GM10266 (cell line): ENCODE results near the gene PSMB3.

ENCODE experiments used
- DNase-seq: peaks from one replicate; pipeline ENCODE4 v3.0.0; 2012; ENCODE audit errors: extremely low spot score
- TF ChIP-seq, protein P1 (sequence below): IDR thresholded peaks from 2 replicates; pipeline ENCODE4 v1.5.1; 2012; ENCODE audit warnings: mild to moderate bottlenecking, low read depth; ENCODE audit not compliant: control insufficient read depth, insufficient read depth; ENCODE audit errors: missing control alignments

The PSMB3 gene

DNA sequence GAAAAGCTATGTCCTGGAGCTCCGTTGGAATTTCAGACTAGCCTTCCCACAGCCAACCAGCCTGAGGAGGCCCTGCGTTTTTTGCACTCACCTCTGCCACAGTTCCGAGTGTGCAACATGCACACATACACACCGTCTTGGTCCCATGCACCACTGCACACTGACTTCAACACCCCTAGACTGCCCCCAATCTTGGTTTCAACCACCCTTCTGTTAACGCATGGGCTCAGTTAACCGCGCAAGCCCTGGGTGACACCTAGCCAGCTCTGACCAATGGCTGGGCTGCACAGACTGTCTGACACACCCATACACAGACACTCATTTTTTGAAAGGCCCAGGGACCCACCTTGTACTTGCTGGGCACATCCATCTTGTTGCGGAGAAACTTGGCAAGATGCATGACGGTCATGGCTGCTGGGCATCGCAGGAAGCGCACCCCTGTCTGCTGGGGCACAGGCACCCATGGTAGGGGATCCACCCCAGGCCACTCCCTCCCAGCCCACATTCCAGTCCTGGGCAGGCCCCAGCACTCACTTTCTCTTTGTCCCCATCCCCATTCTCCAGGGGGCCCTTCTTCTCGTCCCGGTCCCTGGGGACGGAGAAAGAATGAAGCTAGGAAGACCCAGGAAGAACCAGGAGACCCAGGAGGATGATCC is 14.4 kb upstream of the PSMB3 start:
- TF ChIP-seq, protein P1, sequence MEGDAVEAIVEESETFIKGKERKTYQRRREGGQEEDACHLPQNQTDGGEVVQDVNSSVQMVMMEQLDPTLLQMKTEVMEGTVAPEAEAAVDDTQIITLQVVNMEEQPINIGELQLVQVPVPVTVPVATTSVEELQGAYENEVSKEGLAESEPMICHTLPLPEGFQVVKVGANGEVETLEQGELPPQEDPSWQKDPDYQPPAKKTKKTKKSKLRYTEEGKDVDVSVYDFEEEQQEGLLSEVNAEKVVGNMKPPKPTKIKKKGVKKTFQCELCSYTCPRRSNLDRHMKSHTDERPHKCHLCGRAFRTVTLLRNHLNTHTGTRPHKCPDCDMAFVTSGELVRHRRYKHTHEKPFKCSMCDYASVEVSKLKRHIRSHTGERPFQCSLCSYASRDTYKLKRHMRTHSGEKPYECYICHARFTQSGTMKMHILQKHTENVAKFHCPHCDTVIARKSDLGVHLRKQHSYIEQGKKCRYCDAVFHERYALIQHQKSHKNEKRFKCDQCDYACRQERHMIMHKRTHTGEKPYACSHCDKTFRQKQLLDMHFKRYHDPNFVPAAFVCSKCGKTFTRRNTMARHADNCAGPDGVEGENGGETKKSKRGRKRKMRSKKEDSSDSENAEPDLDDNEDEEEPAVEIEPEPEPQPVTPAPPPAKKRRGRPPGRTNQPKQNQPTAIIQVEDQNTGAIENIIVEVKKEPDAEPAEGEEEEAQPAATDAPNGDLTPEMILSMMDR, result no peak
- no peak for DNase-seq

DNA sequence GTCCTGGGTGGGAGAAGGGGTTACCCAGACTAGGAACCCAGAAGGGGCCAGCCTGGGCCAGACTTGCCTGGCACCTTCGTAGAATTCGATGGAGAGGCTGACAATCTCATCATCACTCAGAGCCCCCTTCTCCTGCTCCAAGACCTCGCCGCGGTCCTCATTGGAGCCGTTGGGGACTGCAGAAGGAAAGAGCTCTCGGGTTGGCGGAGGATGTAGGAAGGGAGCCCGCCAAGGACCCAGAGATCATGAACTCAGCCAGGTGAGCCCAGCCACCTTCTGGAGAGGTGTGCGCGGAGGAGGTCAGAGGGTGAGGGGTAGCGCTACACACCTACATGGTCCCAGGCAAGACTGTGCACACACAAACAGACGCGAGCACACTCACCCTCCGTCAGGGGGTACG is 13.9 kb upstream of the PSMB3 start:
- TF ChIP-seq, protein P1, result no peak
- no peak for DNase-seq

DNA sequence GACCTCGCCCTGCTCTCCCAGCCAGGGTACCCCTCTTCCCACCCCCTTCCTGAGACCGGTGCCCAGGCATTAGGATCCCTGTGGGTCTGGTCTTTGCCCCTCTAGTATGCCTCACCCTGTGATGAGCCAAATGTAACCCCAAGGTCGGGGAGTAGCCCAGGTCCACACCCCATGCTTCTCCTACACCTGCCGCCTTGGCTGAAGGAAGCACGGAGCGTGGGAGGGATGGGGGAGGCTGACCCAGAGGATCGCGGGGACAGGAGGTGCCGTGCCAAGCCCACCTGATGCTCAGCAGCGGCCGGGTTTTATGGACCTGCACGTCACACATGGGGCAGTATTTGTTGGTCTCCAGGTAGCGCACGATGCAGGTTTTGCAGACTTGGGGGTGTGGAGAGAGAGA is 13.2 kb upstream of the PSMB3 start:
- TF ChIP-seq, protein P1, result no peak
- DNase-seq, result no peak

DNA sequence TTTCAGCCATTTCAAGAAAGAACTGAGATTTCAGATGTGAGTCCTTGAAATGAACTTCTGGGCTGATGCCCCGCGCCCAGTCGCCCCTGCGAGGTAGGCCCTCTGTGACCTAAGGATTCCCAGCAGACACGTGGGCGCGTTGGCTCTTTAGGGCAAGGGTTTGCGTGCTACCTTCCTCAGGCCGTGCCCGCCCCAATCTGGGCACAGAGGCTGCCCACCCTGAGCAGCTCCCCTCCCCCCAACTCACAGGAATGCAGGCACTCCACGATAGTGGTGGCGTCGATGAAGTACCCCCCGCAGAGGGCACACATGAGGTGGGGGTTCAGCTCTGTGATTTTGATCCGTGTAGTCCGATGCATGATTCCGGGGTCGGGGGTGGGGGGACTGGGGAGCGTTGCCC is 12.5 kb upstream of the PSMB3 start:
- no peak for DNase-seq
- TF ChIP-seq, protein P1, result no peak

DNA sequence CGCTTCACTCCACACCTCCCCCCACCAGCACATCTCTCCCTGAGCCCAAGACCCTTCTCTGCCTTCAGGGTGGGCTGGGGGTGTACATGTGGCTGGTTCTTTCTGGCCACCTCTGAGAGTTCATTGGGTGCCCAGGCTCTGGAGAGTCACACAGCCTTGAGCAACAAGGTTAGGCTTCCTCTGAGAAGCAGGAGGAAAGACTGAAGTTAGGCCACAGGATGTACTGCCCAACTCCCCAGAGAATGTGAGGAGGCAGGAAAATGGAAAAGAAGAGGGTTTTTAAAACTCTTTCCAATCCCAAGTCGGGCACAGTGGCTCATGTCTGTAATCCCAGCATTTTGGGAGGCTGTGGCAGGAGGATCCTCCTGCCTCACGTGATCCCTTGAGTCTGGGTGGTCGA is 11.7 kb upstream of the PSMB3 start:
- TF ChIP-seq, protein P1, result no peak
- no peak for DNase-seq

DNA sequence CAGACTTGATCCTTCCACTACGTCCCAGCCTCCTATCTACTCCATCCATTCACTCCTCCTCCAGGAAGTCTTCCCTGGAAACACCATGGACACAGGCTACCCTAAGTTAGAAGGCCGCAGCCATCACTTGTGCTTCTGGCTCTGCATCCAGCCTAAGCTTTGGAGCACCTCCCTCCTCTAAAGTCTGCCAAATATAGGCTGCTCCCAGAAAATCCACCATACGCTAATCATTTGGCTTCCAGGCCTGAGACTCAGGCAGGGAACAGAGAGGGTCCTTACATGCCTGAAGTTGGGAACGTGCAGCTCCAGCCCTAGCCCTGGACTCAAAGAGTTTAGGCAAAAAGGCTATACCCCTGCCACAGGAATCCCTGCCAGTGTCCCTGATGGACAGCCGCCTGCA is 11.1 kb upstream of the PSMB3 start:
- TF ChIP-seq, protein P1, result no peak
- DNase-seq, result no peak

DNA sequence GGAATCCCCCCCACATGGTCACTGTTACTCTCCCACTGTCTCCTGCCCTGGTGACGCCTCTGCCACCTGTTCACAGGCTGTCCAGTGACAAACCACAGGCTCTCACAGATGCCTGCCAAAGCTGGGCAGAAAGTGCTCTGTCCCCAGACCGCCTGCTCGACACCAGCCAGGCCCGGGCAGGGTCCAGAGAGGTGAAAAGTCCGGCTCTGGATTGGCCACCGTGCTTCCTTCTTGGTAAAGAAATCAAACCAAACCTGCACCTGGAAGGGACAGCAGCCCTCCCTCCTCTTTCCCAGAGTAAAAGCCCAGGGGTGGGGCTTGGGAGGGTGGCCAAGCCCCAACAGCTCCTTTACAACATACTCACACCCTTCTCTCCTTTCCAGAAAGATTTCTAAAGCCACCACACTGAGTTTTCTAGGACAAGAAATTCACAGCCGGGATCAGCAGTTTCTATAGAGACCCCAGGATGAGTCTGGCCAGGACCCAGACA is 10.6 kb upstream of the PSMB3 start:
- DNase-seq, result no peak
- TF ChIP-seq, protein P1, result no peak
